Gastrocnemius medialis (tissue), 4 donors: ENCODE results near the gene CABP7.

ENCODE experiments used
- POLR2A ChIP-seq, 2 donors: fragments of 450-650 bp; IDR thresholded peaks; one replicate each; pipeline ENCODE4 v1.6.1; 2017; ENCODE audit warnings: antibody characterized with exemption in 2 of 2, mild to moderate bottlenecking in 2 of 2, moderate library complexity in 2 of 2
- TF ChIP-seq, protein P1 (sequence below), 5 experiments: fragments of 450-650 bp in 3 of 5; fragments of 200-600 bp in 2 of 5; sonication (generic) in 2 of 5; IDR thresholded peaks in 4 of 5; conservative IDR thresholded peaks in 1 of 5; 1 replicate in 4 of 5; 2 replicates in 1 of 5; pipeline ENCODE4 v1.5.1; 2016 to 2019; ENCODE audit warnings: antibody characterized with exemption in 5 of 5, mild to moderate bottlenecking in 3 of 5, moderate library complexity in 3 of 5

DNA sequence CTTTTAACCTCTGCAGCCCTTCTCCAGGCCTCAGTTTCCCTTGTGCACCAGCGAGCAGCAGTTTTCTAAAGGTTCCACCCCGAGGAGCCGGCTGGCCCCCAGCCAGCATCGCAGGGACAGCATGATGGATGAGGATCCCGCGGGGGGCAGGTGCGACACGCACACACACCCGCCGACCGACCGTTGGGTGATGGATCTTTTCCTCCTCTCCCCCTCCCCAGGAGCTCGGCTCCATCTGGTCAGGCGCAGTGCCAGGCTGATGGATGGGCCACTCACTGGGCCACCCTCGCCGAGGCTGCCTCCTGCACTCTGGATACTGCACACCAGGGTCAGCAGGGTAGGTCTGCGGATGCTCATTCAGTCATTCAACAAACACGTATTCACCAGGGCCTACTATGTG, 12.8 kb upstream of the CABP7 start:
- TF ChIP-seq, protein P1, sequence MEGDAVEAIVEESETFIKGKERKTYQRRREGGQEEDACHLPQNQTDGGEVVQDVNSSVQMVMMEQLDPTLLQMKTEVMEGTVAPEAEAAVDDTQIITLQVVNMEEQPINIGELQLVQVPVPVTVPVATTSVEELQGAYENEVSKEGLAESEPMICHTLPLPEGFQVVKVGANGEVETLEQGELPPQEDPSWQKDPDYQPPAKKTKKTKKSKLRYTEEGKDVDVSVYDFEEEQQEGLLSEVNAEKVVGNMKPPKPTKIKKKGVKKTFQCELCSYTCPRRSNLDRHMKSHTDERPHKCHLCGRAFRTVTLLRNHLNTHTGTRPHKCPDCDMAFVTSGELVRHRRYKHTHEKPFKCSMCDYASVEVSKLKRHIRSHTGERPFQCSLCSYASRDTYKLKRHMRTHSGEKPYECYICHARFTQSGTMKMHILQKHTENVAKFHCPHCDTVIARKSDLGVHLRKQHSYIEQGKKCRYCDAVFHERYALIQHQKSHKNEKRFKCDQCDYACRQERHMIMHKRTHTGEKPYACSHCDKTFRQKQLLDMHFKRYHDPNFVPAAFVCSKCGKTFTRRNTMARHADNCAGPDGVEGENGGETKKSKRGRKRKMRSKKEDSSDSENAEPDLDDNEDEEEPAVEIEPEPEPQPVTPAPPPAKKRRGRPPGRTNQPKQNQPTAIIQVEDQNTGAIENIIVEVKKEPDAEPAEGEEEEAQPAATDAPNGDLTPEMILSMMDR (IDR thresholded peaks at IDR 0.05 in 4 of 5, conservative IDR thresholded peaks at IDR 0.05 in 1 of 5), result no peak
- TF ChIP-seq POLR2A (IDR thresholded peaks at IDR 0.05), result no peak
